ENCODE results near the gene KLK3.

- TF ChIP-seq POLR2AphosphoS5 (IDR thresholded peaks at IDR 0.05; ENCODE audit: low read depth, low read length), result no peak
- no peak for TF ChIP-seq CTCF (IDR thresholded peaks at IDR 0.05)
- TF ChIP-seq TCF7L2 (IDR thresholded peaks at IDR 0.05; ENCODE audit: low read depth, low read length), result no peak
- no peak for TF ChIP-seq REST (IDR thresholded peaks at IDR 0.05; ENCODE audit: insufficient read depth in 1 of 2, low read depth in 2 of 2, low read length in 1 of 2)
- TF ChIP-seq SIN3A (IDR thresholded peaks at IDR 0.05; ENCODE audit: borderline replicate concordance, insufficient read depth, low read depth, low read length), result no peak
These were observed 42.9 kb downstream of the KLK3 start for GRCh38 chr19:50897612-50898011.
